Psoas muscle (tissue), 8 donors: ENCODE results near the gene CDH4. TPM values are rescaled to one million over a fixed set of nuclear protein-coding genes. Genes with fewer than 3 reads are reported as not detected.
A peak's percentile ranks its signal among the peaks of the same experiment; 100 is the strongest.

Source experiments
- ATAC-seq, 4 donors: fragments of 200-7000 bp; cut with Tn5 transposase; one replicate each; pipeline ENCODE4 v1.9.1; 2020; ENCODE audit warnings: moderate library complexity in 3 of 4, mild to moderate bottlenecking in 2 of 4
- DNase-seq, 2 donors: peaks; one replicate each; pipeline ENCODE4 v3.0.0-alpha.2; 2020
- H3K27ac ChIP-seq: fragments of 200-600 bp; one replicate; pipeline ENCODE4 v1.8.0; 2022
- H3K27me3 ChIP-seq, 3 donors: fragments of 200-600 bp in 1 of 3; one replicate each; pipeline versions ENCODE4 v1.6.1 to v1.8.0; 2013 to 2022; ENCODE audit warnings: low read length in 2 of 3, mild to moderate bottlenecking in 2 of 3, moderate library complexity in 1 of 3; ENCODE audit not compliant: insufficient read depth in 3 of 3
- H3K36me3 ChIP-seq, 2 donors: fragments of 200-600 bp in 1 of 2; one replicate each; pipeline versions ENCODE4 v1.6.1 to v1.8.0; 2013 to 2022; ENCODE audit warnings: low read depth in 1 of 2, mild to moderate bottlenecking in 1 of 2, moderate library complexity in 1 of 2; ENCODE audit not compliant: insufficient read depth in 1 of 2
- H3K4me1 ChIP-seq: fragments of 200-600 bp; one replicate; pipeline ENCODE4 v1.8.0; 2022
- H3K4me3 ChIP-seq: fragments of 200-600 bp; one replicate; pipeline ENCODE4 v1.8.0; 2022; ENCODE audit warnings: mild to moderate bottlenecking
- H3K9me3 ChIP-seq: fragments of 200-600 bp; one replicate; pipeline ENCODE4 v1.8.0; 2022
- WGBS, 3 donors: extraction: QIAGEN DNeasy Blood & Tissue Kit; methylation state at CpG; one replicate each; pipeline versions ENCODE4 v1.1.6 to v1.1.7; 2013; 5-methylcytosine and 5-hydroxymethylcytosine counted together
- intact Hi-C, 2 donors: fragments of 100-400 bp; cut with DNase I; formaldehyde crosslinking; loops; one replicate each; pipeline versions ENCODE4 v1.11.0 to v1.14.2; 2022
- polyA plus RNA-seq, 3 donors: library from polyadenylated mRNA; stranded (reverse); fragments of 200-250 nt; gene quantifications; one replicate each; pipeline ENCODE4 v1.2.3, GENCODE V29; 2013
- total RNA-seq, 4 donors: library from RNA; stranded (reverse); fragmentation: NEBNext Ultra II Directional in 2 of 4; extraction: Animal tissue kit (Norgen Biotek cat#: 25700) in 2 of 4; gene quantifications; one replicate each; pipeline versions ENCODE4 v1.2.1 to v1.2.4, GENCODE V29; 2021 to 2023
- TF ChIP-seq, protein P1 (sequence below): fragments of 200-600 bp; IDR thresholded peaks from one replicate; pipeline ENCODE4 v1.8.0; 2022; ENCODE audit warnings: antibody characterized with exemption
- donor health status: healthy with polysubstance abuse.
- donor health status: DM: no; HTN: no; CAD: no; lungs with moderate emphysema.
- donor health status: Bipolar disorder and iron deficiency.
- donor health status: healthy.
- donor health status: DM: yes; HTN: yes; CAD: no.
- donor health status: DM: no; HTN: no; CAD: no.
- donor health status: DM: no; HTN: no; CAD: no.
- donor health status: DM: yes; HTN: yes; CAD: no.

Gene CDH4
- total and polyA plus RNA-seq, 7 donors: 0.26 to 1.0 (median 0.34) TPM

DNA sequence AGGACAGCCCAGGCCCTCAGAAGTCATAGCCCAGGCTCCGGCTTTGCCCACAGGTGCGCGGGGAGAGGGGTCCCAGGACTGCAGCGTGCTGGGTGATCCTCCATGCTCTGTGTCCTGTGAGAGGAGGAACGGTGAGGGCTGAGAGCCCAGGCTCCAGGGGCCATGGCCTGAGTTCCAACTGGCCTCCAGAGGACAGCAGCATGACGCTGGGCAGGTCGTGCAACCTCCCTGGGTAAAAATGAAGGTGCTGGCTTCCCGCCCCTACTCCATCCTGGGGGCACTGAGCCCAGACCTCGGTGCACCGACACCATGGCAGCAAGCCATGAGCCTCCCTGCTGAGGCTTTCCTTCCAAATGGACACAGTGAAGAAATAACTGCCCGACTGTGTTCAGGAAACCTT is 508.3 kb downstream of the CDH4 start:
- no peak overlapping the region for H3K27ac ChIP-seq
- H3K9me3 ChIP-seq: no peaks in the 10 kb centered on the region
- H3K4me3 ChIP-seq: no peak overlapping the region
- H3K4me1 ChIP-seq: no peaks in the 10 kb centered on the region
- DNase-seq: peak in 1 of 2 donors; percentile 8
- ATAC-seq: no peak
- intact Hi-C loops: no loop called here
- no peaks in the 10 kb centered on the region for H3K36me3 ChIP-seq
- WGBS, 3 donors: 67 to 72% (median 67%) methylated on average over 10 to 11 of the region's 11 CpGs
- TF ChIP-seq, protein P1, sequence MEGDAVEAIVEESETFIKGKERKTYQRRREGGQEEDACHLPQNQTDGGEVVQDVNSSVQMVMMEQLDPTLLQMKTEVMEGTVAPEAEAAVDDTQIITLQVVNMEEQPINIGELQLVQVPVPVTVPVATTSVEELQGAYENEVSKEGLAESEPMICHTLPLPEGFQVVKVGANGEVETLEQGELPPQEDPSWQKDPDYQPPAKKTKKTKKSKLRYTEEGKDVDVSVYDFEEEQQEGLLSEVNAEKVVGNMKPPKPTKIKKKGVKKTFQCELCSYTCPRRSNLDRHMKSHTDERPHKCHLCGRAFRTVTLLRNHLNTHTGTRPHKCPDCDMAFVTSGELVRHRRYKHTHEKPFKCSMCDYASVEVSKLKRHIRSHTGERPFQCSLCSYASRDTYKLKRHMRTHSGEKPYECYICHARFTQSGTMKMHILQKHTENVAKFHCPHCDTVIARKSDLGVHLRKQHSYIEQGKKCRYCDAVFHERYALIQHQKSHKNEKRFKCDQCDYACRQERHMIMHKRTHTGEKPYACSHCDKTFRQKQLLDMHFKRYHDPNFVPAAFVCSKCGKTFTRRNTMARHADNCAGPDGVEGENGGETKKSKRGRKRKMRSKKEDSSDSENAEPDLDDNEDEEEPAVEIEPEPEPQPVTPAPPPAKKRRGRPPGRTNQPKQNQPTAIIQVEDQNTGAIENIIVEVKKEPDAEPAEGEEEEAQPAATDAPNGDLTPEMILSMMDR: no peak
- H3K27me3 ChIP-seq: no peaks in the 10 kb centered on the region

- ATAC-seq: no peak
- Histone ChIP-seq H3K27me3 (no peaks in the 10 kb centered on the region), H3K4me3 (no peak overlapping the region), H3K36me3 (no peaks in the 10 kb centered on the region), H3K27ac (no peak overlapping the region), H3K4me1 (no peaks in the 10 kb centered on the region), H3K9me3 (no peaks in the 10 kb centered on the region)
- WGBS, 3 donors: 79 to 84% (median 80%) methylated on average over 7 of the region's 7 CpGs
- intact Hi-C loops: no loop called here
- no peak for DNase-seq
- TF ChIP-seq, protein P1: no peak
These were observed 508.7 kb downstream of the CDH4 start for GRCh38 chr20:61760731-61761130.

- Histone ChIP-seq H3K27ac (no peak overlapping the region), H3K27me3 (no peaks in the 10 kb centered on the region), H3K4me1 (no peaks in the 10 kb centered on the region), H3K4me3 (no peak overlapping the region), H3K9me3 (no peaks in the 10 kb centered on the region), H3K36me3 (no peaks in the 10 kb centered on the region)
- ATAC-seq: no peak
- intact Hi-C loops: no loop called here
- 85 to 88% (median 87%) methylated on average over 25 of the region's 25 CpGs for WGBS, 3 donors
- TF ChIP-seq, protein P1: no peak
- peak in 1 of 2 donors; percentile 12 for DNase-seq
These were observed 509.5 kb downstream of the CDH4 start for GRCh38 chr20:61761453-61762166.

GRCh38 chr20:61762167-61762710 is 510.2 kb downstream of the CDH4 start:
- WGBS, 3 donors: 70 to 76% (median 73%) methylated on average over 7 of the region's 7 CpGs

More at GRCh38 chr20:61762167-61762710, 510.2 kb downstream of the CDH4 start:
- H3K4me1 ChIP-seq: no peaks in the 10 kb centered on the region
- intact Hi-C loops: no loop called here
- DNase-seq: no peak
- H3K36me3 ChIP-seq: no peaks in the 10 kb centered on the region
- H3K9me3 ChIP-seq: no peaks in the 10 kb centered on the region
- ATAC-seq: no peak
- H3K27me3 ChIP-seq: no peaks in the 10 kb centered on the region
- H3K4me3 ChIP-seq: no peak overlapping the region
- H3K27ac ChIP-seq: no peak overlapping the region
- TF ChIP-seq, protein P1: no peak
